Nephron (organoid): Measurements from ENCODE around the gene ARL4C.

Experiments used
- H3K27ac Mint-ChIP-seq, 3 experiments: 2 replicates each; pipeline ENCODE4 v1.8.0; 2020; ENCODE audit warnings: mixed read lengths in 3 of 3, mild to moderate bottlenecking in 2 of 3, moderate library complexity in 1 of 3
- H3K27me3 Mint-ChIP-seq: 2 replicates; pipeline ENCODE4 v1.8.0; 2021; ENCODE audit warnings: low read depth, mild to moderate bottlenecking, moderate library complexity, mixed read lengths
- H3K36me3 Mint-ChIP-seq: 2 replicates; pipeline ENCODE4 v1.8.0; 2020; ENCODE audit warnings: low read depth, mixed read lengths
- H3K4me1 Mint-ChIP-seq: 2 replicates; pipeline ENCODE4 v1.8.0; 2020; ENCODE audit warnings: mixed read lengths
- H3K4me3 Mint-ChIP-seq, 3 experiments: 2 replicates each; pipeline ENCODE4 v1.8.0; 2020; ENCODE audit warnings: mild to moderate bottlenecking in 3 of 3, mixed read lengths in 3 of 3, moderate library complexity in 2 of 3
- H3K9me3 Mint-ChIP-seq: 2 replicates; pipeline ENCODE4 v1.8.0; 2020; ENCODE audit warnings: mixed read lengths
- TF ChIP-seq, protein P1 (sequence below), 3 experiments: fragments of 200-600 bp; sonication (generic); IDR thresholded peaks; one replicate each; pipeline ENCODE4 v1.5.0; 2021; ENCODE audit warnings: antibody characterized with exemption in 3 of 3; ENCODE audit not compliant: unreplicated experiment in 3 of 3

ARL4C gene

DNA sequence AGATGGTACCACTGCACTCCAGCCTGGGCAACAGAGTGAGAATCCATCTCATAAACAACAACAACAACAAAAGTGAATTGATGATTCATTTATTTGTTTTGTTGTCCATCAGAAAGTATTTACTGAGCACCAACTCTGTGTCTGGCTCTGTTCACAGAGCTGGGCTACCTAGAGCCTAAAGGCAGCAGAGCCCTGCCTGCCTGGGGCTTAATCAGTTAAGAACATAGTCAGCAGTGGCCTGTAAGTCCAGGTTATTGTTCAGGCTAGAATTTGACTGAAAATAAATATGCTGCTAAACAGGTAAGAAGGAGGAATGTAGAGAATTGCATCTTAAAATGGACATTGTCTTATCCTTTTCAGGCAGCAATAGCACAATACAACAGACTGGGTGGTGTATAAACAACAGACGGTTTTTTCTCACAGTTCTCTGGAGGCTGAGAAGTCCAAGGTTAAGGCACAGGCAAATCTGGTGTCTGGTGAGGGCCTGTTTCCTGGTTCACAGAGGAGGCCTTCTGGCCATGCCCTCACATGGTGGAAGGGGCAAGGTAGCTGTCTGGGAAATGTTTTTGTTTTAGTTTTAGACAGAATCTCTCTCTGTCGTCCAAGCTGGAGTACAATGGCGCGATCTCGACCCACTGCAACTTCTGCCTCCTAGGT, 22.2 kb upstream of the ARL4C start:
- peaks cover 15% of the 10 kb centered on the region for H3K4me1 Mint-ChIP-seq
- no peaks in the 10 kb centered on the region for H3K9me3 Mint-ChIP-seq
- H3K27ac Mint-ChIP-seq: no peak overlapping the region
- TF ChIP-seq, protein P1, sequence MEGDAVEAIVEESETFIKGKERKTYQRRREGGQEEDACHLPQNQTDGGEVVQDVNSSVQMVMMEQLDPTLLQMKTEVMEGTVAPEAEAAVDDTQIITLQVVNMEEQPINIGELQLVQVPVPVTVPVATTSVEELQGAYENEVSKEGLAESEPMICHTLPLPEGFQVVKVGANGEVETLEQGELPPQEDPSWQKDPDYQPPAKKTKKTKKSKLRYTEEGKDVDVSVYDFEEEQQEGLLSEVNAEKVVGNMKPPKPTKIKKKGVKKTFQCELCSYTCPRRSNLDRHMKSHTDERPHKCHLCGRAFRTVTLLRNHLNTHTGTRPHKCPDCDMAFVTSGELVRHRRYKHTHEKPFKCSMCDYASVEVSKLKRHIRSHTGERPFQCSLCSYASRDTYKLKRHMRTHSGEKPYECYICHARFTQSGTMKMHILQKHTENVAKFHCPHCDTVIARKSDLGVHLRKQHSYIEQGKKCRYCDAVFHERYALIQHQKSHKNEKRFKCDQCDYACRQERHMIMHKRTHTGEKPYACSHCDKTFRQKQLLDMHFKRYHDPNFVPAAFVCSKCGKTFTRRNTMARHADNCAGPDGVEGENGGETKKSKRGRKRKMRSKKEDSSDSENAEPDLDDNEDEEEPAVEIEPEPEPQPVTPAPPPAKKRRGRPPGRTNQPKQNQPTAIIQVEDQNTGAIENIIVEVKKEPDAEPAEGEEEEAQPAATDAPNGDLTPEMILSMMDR (IDR thresholded peaks at IDR 0.05; ENCODE audit: unreplicated experiment in 3 of 3): no peak
- H3K36me3 Mint-ChIP-seq: no peaks in the 10 kb centered on the region
- no peak overlapping the region for H3K4me3 Mint-ChIP-seq
- peaks cover 5% of the 10 kb centered on the region for H3K27me3 Mint-ChIP-seq

DNA sequence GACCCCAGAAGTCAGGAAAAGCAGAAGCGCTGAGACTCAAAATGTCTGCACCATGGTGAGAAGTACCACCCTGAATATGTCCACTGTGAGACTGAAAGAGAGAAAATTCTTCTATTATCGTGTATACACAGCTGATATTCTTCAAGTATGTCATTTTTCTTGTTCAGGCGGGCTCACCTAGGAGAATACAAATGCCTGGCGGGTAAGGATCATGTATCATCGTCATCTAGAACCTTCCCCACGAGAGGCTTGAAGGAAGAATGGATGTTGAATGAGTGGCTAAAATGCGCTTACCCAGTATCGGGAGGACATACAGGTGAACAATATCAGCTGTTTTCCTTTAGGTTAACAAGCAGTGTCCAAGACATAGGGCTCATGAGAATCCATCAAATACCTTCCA, 21.1 kb upstream of the ARL4C start:
- Mint-ChIP-seq H3K4me1 (peaks cover 15% of the 10 kb centered on the region), H3K9me3 (no peaks in the 10 kb centered on the region), H3K27me3 (peaks cover 2% of the 10 kb centered on the region), H3K27ac (no peak overlapping the region), H3K36me3 (no peaks in the 10 kb centered on the region), H3K4me3 (no peak overlapping the region)
- TF ChIP-seq, protein P1 (IDR thresholded peaks at IDR 0.05; ENCODE audit: unreplicated experiment in 3 of 3): no peak

DNA sequence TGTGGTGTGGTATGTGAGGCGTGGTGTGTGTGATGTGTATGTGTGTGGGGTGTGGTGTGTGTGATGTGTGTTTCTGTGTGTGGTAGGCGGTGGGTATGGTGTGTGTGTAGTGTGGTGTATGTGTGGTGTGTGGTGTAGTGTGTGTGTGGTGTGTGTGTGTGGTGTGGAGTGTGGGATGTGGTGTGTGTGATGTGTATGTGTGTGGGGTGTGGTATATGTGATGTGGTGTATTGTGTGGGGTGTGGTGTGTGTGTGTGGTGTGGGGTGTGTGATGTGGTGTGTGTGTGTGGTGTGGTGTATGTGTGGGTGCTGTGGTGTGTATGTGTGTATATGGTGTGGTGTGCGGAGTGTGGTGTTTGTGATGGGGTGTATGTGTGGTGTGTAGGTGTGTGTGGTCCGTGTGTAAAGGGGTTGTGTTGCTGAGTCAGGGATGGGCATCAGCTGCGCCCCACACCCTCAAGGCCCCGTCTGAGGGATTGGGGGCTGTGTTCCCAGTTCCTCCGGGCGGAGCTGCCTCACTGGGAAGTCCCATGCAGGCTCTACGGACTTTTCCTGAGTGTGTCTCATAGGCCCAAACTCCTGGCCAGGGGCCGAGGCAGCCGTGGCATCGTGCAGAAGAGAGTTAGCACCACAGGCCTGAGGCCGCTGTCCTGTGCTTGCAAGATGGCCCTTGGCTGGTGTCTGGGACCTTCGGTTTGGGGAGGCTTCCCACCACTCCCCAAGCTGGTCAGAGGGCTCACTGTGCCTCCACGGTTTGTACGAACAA, 18.2 kb upstream of the ARL4C start:
- no peak overlapping the region for H3K27ac Mint-ChIP-seq
- H3K9me3 Mint-ChIP-seq: no peaks in the 10 kb centered on the region
- H3K36me3 Mint-ChIP-seq: no peaks in the 10 kb centered on the region
- H3K4me1 Mint-ChIP-seq: no peaks in the 10 kb centered on the region
- TF ChIP-seq, protein P1 (IDR thresholded peaks at IDR 0.05; ENCODE audit: unreplicated experiment in 3 of 3): no peak
- H3K27me3 Mint-ChIP-seq: peaks cover 5% of the 10 kb centered on the region
- H3K4me3 Mint-ChIP-seq: no peak overlapping the region

DNA sequence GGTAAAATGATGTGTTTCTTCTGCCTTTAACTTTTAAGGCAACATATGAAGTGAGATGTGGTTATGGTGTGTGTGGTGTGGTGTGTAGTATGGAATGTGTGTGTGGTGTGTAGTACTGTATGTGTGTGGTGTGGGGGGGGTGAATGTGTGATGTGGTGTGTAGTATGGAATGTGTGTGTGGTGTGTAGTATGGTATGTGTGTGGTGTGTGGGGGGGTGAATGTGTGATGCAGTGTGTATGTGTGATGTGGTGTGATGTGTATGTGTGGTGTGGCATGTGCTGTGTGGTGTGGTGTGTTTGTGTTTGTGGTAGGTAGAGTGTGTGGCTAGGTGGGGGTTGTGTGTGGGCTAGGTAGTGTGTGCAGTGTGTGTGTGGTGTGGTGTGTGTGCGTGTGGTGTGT, 17.2 kb upstream of the ARL4C start:
- Mint-ChIP-seq H3K4me1 (no peaks in the 10 kb centered on the region), H3K36me3 (no peaks in the 10 kb centered on the region), H3K27ac (no peak overlapping the region), H3K4me3 (no peak overlapping the region), H3K27me3 (peaks cover 5% of the 10 kb centered on the region), H3K9me3 (no peaks in the 10 kb centered on the region)
- TF ChIP-seq, protein P1 (IDR thresholded peaks at IDR 0.05; ENCODE audit: unreplicated experiment in 3 of 3): no peak

DNA sequence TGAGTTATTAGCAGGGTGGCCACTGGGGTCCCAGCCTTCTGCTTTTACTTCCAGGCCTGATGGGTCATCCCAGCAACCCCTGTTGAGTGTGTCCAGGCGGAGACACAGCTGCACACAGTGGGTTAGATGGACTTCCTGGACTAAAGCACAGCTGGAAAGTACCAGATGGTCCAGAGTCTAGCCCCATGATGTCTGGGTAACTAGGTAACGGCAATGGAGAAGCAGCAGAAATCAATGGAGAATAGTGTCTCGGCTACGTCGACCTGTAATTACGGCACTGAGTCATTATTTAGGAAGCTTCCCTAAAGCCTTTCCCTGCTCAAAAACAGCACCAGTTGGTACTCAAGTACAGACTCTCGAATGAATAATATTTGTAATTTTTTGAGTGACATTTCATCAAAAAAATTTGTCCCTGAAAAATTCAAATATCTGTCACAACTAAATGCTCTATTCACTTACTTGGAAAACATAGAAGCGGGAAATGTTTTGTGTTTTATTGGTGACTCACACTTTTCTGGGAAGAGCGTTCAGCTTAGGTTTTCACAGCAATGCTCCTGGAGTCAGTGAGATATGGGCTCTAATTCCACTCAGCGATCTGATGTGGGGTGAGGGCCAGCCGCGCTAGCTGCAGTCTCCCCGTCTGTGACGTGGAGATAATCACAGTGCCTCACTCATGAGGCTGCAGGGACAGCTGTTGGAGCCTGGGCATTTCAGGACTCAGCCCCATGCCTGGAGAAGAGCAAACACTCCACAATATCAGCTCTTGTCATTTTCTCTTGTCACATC, 16.2 kb upstream of the ARL4C start:
- TF ChIP-seq, protein P1 (IDR thresholded peaks at IDR 0.05; ENCODE audit: unreplicated experiment in 3 of 3): no peak
- H3K4me3 Mint-ChIP-seq: no peak overlapping the region
- no peaks in the 10 kb centered on the region for H3K9me3 Mint-ChIP-seq
- no peaks in the 10 kb centered on the region for H3K4me1 Mint-ChIP-seq
- H3K36me3 Mint-ChIP-seq: no peaks in the 10 kb centered on the region
- H3K27ac Mint-ChIP-seq: no peak overlapping the region
- peaks cover 5% of the 10 kb centered on the region for H3K27me3 Mint-ChIP-seq
